DOHH2 (cell line): ENCODE measurements around the gene STAU1.

ENCODE experiments used
- H3F3A ChIP-seq: fragments of 200-600 bp; sonication (generic), shearing (Covaris generic); 2 replicates; pipeline ENCODE4 v1.6.0; 2016; ENCODE audit warnings: antibody characterized with exemption, mild to moderate bottlenecking; ENCODE audit not compliant: control insufficient read depth, insufficient read depth
- H3K27ac ChIP-seq: fragments of 200-600 bp; sonication (generic); 2 replicates; pipeline ENCODE4 v1.5.1; 2014; ENCODE audit warnings: low read depth, mild to moderate bottlenecking, low read length, moderate library complexity
- H3K27me3 ChIP-seq: fragments of 200-600 bp; sonication (generic); 2 replicates; pipeline ENCODE4 v1.6.1; 2014; ENCODE audit warnings: mild to moderate bottlenecking, low read length, mixed read lengths; ENCODE audit not compliant: control insufficient read depth
- H3K36me3 ChIP-seq: fragments of 200-600 bp; sonication (generic); 2 replicates; pipeline ENCODE4 v1.6.1; 2014; ENCODE audit warnings: mild to moderate bottlenecking, low read length, moderate library complexity, mixed read lengths; ENCODE audit not compliant: control insufficient read depth
- H3K4me1 ChIP-seq: fragments of 200-600 bp; sonication (generic); 2 replicates; pipeline ENCODE4 v1.6.1; 2014; ENCODE audit warnings: mild to moderate bottlenecking, low read length, mixed read lengths; ENCODE audit not compliant: control insufficient read depth
- H3K4me2 ChIP-seq: fragments of 200-600 bp; sonication (generic); 2 replicates; pipeline ENCODE4 v1.6.0; 2014; ENCODE audit warnings: mild to moderate bottlenecking, low read length, moderate library complexity
- H3K4me3 ChIP-seq: fragments of 200-600 bp; sonication (generic); 2 replicates; pipeline ENCODE4 v1.5.1; 2014; ENCODE audit warnings: mild to moderate bottlenecking, low read length, mixed read lengths
- H3K79me2 ChIP-seq: fragments of 200-600 bp; sonication (generic); 2 replicates; pipeline ENCODE4 v1.6.1; 2014; ENCODE audit warnings: mild to moderate bottlenecking, low read length, mixed read lengths; ENCODE audit not compliant: control insufficient read depth
- H3K9me2 ChIP-seq: fragments of 200-600 bp; sonication (generic); replicated peaks from 2 replicates; pipeline ENCODE4 v1.6.1; 2014; ENCODE audit warnings: mild to moderate bottlenecking, low read length, mixed read lengths; ENCODE audit not compliant: control insufficient read depth
- H3K9me3 ChIP-seq: fragments of 200-600 bp; sonication (generic); 2 replicates; pipeline ENCODE4 v1.6.1; 2014; ENCODE audit warnings: antibody characterized with exemption, low read length, mixed read lengths; ENCODE audit not compliant: control insufficient read depth, insufficient read depth
- H4K20me1 ChIP-seq: fragments of 200-600 bp; sonication (generic); 2 replicates; pipeline ENCODE4 v1.6.0; 2014; ENCODE audit warnings: low read depth, mild to moderate bottlenecking, antibody characterized with exemption, low read length, moderate library complexity; ENCODE audit not compliant: control insufficient read depth, insufficient read depth
- EZH2phosphoT487 ChIP-seq: fragments of 200-600 bp; sonication (generic); IDR thresholded peaks from 2 replicates; pipeline ENCODE4 v1.6.1; 2017; ENCODE audit warnings: borderline replicate concordance, mild to moderate bottlenecking, antibody characterized with exemption, low read length, moderate library complexity, mixed read lengths
- TF ChIP-seq, protein P1 (sequence below): fragments of 200-600 bp; sonication (generic); IDR thresholded peaks from one replicate; pipeline ENCODE4 v1.5.1; 2014; ENCODE audit warnings: antibody characterized with exemption, mild to moderate bottlenecking, low read depth, low read length; ENCODE audit not compliant: poor library complexity, severe bottlenecking

Gene STAU1

DNA sequence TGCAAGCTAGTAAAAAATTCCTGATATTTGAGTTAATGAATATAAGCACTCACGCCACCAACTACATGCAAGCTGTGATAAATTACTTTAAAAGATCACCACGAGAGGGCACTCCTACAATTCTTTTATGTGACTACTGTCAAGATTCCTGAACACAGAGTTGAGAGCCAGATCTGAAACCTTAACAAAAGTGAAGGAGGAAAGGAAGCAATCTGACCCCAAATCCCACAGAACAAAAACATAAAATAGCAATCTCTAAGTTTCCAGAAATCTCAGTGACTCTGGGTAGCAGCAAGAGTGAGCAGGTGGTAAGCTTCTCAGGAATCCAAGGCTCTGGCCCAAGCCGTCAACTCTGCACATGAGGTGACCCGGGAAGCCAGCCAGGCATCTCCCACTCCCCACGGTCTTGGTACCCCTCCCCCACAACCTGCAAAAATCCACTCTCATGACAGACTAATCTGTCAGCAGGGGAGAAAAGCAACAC lies 55.1 kb downstream of the STAU1 start:
- no peak overlapping the region for H3K4me2 ChIP-seq
- H3K27me3 ChIP-seq = no peaks in the 10 kb centered on the region
- no peaks in the 10 kb centered on the region for H3K9me3 ChIP-seq
- H4K20me1 ChIP-seq = no peaks in the 10 kb centered on the region
- H3F3A ChIP-seq = peaks cover 6% of the 10 kb centered on the region
- no peaks in the 10 kb centered on the region for H3K79me2 ChIP-seq
- no peak overlapping the region for H3K27ac ChIP-seq
- H3K36me3 ChIP-seq = peaks cover 52% of the 10 kb centered on the region
- no peaks in the 10 kb centered on the region for H3K9me2 ChIP-seq
- TF ChIP-seq, protein P1, sequence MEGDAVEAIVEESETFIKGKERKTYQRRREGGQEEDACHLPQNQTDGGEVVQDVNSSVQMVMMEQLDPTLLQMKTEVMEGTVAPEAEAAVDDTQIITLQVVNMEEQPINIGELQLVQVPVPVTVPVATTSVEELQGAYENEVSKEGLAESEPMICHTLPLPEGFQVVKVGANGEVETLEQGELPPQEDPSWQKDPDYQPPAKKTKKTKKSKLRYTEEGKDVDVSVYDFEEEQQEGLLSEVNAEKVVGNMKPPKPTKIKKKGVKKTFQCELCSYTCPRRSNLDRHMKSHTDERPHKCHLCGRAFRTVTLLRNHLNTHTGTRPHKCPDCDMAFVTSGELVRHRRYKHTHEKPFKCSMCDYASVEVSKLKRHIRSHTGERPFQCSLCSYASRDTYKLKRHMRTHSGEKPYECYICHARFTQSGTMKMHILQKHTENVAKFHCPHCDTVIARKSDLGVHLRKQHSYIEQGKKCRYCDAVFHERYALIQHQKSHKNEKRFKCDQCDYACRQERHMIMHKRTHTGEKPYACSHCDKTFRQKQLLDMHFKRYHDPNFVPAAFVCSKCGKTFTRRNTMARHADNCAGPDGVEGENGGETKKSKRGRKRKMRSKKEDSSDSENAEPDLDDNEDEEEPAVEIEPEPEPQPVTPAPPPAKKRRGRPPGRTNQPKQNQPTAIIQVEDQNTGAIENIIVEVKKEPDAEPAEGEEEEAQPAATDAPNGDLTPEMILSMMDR = peak; percentile 53
- no peak for TF ChIP-seq EZH2phosphoT487
- H3K4me1 ChIP-seq = no peaks in the 10 kb centered on the region
- H3K4me3 ChIP-seq = no peak overlapping the region

DNA sequence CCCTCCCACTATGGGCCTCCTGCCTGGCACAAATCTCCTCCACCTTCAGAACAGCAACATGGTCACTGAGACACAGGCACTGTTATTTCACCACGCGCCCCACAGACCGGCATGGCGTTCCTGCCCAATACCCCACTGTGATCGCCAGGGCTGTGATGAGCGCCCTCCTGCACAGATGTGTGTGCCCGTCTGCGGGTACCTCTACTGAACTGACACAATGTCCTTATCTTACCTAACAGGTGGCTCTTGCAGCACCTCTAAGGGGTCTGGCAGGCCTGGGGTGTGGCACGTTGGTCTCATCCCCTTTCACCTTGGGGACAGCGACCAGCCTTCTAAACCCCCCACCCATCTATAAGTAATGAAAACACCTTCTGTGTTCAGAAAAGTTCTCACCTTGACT lies 64.2 kb downstream of the STAU1 start:
- H3K4me3 ChIP-seq = no peak overlapping the region
- no peaks in the 10 kb centered on the region; the same call in 1 of the 2 replicates for H3K79me2 ChIP-seq
- no peaks in the 10 kb centered on the region for H3K9me2 ChIP-seq
- no peak overlapping the region for H3K27ac ChIP-seq
- no peak overlapping the region for H3K4me2 ChIP-seq
- no peaks in the 10 kb centered on the region for H3K4me1 ChIP-seq
- no peaks in the 10 kb centered on the region for H4K20me1 ChIP-seq
- no peaks in the 10 kb centered on the region for H3K9me3 ChIP-seq
- peaks cover 46% of the 10 kb centered on the region for H3K36me3 ChIP-seq
- no peaks in the 10 kb centered on the region for H3K27me3 ChIP-seq
- peaks cover 3% of the 10 kb centered on the region; the same call in 1 of the 2 replicates for H3F3A ChIP-seq
- TF ChIP-seq EZH2phosphoT487 = no peak
- TF ChIP-seq, protein P1 = no peak

DNA sequence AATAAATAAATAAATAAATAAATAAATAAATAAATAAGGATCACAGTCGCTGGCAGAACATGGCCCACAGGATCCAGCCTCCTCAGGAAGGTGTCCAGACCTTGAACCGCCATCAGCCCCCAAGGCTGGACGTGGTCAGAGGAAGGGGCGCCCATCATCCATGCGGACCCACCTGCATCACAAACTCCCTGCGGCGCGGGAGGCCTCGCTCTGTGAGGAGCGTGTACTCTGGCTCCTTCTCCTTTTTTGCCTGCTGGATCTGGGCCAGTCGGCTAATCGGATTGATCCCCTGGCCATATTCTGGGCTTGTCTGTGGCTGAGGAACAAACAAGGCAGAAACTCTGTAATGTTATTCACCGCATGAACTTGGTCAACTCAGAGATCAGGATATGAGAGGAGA lies 65.2 kb downstream of the STAU1 start:
- H3K4me3 ChIP-seq = no peak overlapping the region
- no peaks in the 10 kb centered on the region for H3K9me3 ChIP-seq
- H3F3A ChIP-seq = peaks cover 3% of the 10 kb centered on the region; the same call in 1 of the 2 replicates
- H3K36me3 ChIP-seq = peaks cover 57% of the 10 kb centered on the region
- TF ChIP-seq, protein P1 = no peak
- no peaks in the 10 kb centered on the region for H3K9me2 ChIP-seq
- no peaks in the 10 kb centered on the region; the same call in 1 of the 2 replicates for H3K79me2 ChIP-seq
- no peak overlapping the region for H3K4me2 ChIP-seq
- H3K4me1 ChIP-seq = no peaks in the 10 kb centered on the region
- H4K20me1 ChIP-seq = no peaks in the 10 kb centered on the region
- no peaks in the 10 kb centered on the region for H3K27me3 ChIP-seq
- H3K27ac ChIP-seq = no peak overlapping the region
